NCI-H2227 treated with DMSO at 0.1 percent for 48 hours (cell line): ENCODE results near the gene RITA1.
"Not testable (repeated sequence)": the region's sequence is repeated elsewhere in the genome, so short reads cannot be mapped to it uniquely, and the experiment has no call there.

Experiments
- DNase-seq: peaks from one replicate; lab custom pipeline; 2025; lab: John Stamatoyannopoulos, UW

The RITA1 gene

DNA sequence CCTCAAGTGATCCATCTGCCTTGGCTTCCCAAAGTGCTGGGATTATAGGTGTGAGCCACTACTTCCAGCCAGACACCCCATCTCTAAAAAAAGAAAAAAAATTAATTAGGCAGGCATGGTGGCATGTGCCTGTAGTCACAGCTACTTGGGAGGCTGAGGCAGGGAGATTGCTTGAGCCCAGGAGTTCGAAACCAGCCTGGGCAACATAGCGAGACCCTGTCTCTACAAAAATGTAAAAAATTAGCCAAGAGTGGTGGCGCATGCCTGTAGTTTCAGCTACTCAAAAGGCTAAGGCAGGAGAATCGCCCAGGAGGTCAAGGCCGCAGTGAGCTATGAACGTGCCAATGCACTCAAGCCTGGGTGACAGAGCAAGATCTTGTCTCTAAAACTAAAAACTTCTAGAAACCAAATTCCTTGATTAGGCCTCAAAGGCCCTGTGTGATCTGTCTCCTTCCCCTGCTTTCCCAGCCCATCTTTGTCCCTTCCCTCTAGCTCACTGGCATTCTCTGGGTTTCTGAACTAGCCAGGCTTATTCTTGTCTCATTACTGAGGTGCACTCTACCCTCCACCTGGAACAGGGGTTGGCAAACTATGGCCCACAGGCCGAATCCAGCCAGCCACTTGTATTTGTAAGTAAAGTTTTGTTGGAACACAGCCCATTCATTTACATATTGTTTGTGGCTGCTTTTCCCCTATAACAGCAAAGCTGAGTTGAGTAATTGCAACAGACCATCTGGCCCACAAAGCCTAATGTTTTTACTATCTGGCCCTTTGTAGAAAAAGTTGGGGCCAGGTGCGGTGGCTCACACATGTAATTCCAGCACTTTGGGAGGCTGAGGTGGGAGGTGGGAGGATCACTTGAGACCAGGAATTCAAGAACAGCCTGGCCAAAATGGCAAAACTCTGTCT is 18.6 kb downstream of the RITA1 start:
- DNase-seq = no peak

DNA sequence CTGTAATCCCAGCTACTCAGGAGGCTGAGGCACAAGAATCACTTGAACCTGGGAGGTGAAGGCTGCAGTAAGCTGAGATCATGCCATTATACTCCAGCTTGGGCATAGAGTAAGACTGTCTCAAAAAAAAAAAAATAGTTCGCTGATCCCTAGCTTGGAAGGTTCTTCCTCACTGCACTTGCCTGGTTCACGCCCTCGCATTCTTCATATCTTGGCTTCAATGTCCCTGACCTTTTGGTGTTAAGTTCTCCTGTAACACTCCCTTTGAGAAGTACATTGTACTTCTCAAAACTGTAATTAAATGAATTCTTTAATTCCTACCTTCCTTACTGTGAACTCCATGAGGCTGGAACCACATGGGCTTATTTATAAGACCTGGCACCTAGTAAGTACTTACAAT is 19.3 kb downstream of the RITA1 start:
- DNase-seq = no peak

DNA sequence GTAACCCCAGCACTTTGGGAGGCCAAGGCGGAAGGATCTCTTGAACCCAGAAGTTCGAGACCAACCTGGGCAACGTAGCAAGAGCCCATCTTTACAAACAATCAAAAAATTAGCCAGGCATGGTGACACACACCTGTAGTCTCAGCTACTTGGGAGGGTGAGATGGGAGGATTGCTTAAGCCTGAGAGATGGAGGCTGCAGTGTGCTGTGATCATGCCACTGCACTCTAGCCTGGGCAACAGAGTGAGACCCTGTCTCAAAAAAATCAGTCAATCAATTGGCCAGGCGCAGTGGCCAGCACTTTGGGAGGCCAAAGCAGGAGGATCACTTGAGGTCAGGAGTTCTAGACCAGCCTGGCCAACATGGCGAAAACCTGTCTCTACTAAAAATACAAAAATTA is 21.3 kb downstream of the RITA1 start:
- not testable (repeated sequence) for DNase-seq

DNA sequence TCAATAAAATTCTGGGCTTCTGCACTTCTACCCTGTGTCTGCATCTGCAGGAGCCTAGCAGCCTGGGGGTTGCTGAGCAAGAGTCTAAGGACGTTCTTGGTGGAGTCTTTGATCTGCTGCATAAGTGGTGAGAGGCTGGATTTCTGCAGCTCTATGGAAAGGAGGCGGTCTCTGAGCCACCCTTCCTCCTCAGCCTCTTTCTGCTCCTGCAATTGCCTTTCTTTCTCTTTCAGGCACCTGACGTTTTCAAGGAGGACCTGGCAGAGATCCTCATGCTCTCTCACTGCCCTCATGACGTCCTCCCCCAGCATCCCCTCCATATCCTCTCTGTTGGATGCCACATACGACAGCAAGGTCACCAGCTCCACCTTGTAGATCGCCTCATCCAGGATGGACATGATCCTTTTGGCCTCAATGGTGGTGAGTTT is 22.1 kb downstream of the RITA1 start:
- no peak for DNase-seq

DNA sequence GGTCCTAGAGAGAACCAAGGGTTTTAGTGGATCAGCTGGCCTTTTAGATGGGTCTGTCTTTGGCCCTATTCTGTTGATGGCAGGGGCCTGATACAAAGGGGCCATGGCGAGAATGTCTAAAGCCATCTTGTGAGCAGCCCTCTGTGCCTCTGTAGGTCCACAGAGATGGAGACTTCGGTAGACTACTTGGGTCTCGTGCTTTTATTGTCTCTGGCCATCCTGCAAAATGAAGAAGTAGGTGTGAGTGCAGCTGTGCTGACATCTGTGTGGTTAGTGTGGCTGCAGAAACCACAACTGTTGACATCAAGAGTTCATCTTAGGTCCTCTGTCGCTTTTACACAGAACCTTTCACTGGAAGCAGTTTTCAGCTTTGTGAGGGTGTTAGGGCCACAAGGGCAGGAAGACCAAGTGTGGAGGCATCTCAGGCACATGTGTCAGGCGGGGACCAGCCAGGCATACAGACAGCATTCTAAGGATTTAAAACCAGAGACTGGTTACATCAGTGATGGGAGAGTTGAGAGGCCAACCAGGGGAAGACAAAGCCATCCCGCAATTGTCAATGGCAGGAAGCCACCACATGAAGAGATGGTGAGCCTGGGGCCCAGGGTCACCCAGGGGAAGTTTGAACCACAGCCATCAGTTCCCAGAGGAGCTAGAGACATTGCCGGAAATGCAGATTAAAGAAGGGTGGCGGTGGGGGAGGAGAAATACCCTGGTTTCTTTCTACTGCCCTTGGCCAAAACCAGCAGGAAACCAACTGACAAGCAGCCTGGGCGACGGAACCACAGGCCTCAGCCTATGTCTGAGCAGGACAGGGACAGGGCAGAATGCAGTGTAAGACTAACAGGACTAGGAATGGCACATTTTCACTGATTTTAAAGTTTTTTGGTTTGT is 22.8 kb downstream of the RITA1 start:
- no peak for DNase-seq

GRCh38 chr12:113211160-113211559 is 25.6 kb downstream of the RITA1 start:
- DNase-seq = no peak

DNA sequence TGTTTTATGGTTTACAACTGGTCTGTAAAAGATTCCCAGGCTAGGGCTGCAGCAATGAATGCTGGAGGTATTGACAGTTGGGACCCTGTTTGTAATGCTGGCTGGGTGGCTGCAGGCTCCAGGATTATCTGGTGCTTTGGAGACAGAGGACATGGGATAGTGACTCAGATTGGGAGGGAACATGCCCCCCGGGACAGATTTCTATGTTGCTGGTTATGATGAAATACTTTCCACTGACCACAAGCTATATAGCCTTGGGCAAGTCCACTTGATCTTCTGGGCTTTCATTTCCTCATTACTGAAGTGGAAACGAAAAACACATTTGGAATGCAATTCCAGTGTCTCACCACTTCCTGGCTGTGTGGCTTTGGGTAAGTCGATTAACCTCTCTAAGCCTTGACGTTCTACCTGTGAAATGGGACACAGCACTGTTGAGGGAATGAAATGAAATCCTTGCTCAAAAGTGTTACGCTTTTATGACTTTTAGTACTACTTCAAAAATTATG is 29.4 kb downstream of the RITA1 start:
- DNase-seq = no peak

- no peak for DNase-seq
Observed at GRCh38 chr12:113216027-113216426, 30.5 kb downstream of the RITA1 start.

DNA sequence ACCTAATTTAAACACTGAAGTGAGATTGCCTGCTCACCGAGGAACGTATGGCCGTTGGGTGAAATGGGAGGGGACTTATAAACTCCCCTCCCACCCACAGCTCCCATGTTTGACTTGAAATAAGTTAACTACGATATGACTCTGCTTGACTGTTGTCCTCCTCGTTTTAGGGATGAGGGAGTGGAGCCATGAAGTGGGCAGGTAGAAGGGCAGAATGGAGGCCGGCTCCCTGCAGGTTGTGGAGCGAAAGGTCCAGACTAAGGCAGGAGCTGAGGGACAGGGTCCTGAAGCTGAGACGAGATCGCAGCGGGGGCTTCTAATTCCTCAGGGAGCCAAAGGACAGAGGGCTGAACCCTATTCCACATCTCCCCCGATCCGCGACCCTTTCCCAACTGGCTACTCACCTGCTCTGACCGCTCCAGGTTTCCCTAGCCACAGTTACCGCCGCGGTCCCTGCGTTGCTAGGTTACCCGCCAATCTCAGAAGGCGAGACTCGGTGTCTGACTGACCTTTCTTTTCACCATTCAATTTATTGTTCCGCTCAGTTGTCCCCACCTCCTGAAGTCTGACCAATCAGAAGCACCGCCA is 35.2 kb downstream of the RITA1 start:
- DNase-seq = peak; percentile 55

- peak; percentile 99 for DNase-seq
Observed at GRCh38 chr12:113221181-113221996, 35.9 kb downstream of the RITA1 start, which contains the start of gene TPCN1. Gene TPCN1, plus strand, starts transcription at chr12:113221464. Its CDS starts 5,389 bp downstream, at chr12:113226853.

DNA sequence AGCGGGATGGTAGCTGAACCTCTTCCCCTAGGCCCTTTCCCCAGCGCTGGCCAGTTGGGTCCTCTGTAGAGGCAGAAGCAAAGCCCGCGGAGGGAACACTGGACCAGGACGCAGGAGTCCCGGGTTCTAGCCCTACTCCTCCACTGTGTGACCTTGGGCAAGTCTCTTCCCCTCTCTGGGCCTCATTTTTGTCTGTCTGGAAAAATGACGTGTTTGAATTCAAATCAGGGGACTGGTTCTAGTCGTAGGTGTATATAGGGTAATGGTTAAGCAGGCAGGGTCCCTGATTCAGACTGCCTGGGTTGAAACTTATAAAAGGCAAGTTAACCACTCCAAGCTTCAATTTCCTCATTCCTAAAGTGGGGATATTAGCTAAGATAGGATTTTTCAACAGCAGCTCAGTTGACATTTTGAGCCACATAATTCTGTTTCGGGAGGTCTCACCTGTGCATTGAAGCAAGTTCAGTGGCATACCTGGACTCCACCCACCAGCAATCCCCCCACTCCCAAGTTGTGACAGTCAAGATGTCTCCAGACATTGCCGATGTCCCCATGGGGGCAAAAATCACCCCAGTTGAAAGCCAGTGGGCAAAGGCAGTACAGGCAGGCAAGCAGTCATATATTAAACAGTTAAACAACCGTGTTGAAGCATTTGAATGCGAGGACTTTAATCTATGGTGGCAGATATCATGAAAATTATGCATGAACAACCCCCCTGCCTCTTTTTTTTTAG is 36.6 kb downstream of the RITA1 start:
- DNase-seq = no peak

DNA sequence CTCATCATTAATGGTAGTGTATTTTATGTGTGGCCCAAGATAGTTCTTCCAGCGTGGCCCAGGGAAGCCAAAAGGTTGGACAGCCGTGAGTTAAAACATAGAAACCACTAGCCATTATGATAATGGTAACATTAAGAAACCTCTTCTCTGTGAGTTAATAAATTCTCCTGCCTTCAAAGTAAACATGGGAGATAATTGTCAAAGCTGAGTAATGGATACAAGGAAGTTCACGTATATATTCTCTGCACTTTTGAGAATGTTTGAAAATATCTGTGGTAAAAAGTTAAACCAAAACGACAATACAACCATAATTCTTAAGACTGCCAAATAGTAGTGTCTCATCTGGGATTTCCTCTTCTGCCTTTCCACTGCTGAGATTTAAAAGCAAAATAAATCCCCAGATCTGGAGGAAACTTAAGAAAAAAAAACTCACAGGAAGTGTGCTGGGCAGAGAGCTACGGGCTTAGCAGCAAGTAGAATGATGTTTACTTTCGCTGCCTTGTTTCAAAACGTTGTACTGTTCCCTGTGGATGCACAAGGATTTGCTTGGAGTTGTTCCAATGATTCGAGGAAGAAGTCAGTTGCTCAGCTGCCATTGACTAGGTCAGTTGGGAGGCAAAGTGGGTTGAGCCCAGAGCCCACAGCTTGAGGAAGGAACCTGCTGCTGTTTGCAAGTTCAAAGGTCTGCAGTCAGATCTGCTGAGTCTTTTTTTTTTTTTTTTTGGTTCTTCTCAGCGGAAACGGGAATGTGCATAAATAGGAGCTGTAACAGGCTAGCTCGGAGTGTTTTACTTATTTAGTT is 37.4 kb downstream of the RITA1 start:
- peak; percentile 24 for DNase-seq

DNA sequence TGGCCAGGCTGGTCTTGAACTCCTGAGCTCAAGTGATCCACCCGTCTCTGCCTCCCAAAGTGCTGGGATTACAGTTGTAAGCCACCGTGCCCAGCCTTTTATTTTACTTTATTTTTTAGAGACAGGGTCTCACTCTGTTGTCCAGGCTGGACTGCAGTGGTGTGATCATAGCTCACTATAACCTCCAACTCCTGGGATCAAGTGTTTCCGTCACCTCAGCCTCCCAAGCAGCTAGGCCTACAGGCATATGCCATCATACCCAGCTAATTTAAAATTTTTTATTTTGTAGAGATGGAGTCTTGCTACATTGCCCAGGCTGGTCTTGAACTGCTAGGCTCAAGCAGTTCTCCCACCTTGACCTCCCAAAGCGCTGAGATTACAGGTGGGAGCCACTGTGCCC is 39.4 kb downstream of the RITA1 start:
- no peak for DNase-seq

DNA sequence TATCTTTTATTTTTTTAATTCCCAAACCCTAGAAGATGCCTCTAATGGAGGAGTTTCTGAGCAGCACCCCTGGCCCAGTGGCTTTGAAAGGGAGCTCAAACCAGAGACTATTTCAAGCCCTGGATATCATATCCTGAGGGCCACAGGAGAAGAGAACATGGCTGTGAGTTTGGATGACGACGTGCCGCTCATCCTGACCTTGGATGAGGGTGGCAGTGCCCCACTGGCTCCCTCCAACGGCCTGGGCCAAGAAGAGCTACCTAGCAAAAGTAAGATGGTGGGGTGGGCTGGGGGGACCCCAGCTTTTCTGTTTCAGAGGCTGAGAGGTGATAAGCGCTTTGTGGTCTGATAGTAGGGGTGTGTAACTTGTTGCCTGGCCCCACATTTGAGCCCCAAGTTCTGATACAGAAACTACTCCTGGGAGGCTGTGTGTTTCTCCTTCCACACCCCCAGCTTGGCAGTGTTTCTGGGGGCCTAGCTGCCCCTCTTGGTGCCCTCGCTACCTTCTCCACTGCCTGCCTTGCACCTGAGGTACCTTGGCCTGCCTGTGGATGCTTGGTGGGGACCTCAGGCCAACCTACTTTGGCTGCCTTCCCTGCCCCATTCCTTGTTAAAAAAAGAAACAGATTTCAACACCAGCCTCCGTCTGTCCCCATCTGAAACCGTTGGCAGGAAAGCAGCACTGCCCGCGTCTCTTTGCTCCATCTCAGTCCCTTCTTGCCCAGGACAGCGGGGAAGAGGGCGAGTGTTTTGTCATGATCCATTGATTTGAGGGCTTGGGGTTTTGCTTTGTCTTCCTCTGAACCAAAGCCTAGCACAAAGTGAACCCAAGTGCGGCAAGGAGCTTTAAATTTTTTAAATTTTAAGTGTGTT is 41.4 kb downstream of the RITA1 start:
- DNase-seq = no peak

GRCh38 chr12:113227686-113228391 is 42.3 kb downstream of the RITA1 start:
- DNase-seq = no peak

GRCh38 chr12:113228394-113229028 is 43.0 kb downstream of the RITA1 start:
- DNase-seq = no peak
